ENCODE measurements around the gene CRTC2. TPM values are rescaled to one million over a fixed set of nuclear protein-coding genes. Genes with fewer than 3 reads are reported as not detected.

CRTC2 gene
- total and polyA plus RNA-seq, 9 of the 15 experiments (the other 6 are each of a cell fraction or from before 2014, with no cell fraction given), result 2.7 to 26.4 (median 10.2) TPM

- TF ChIP-seq JUN (IDR thresholded peaks at IDR 0.05; ENCODE audit: borderline replicate concordance, low read depth, low read length) (no peak), JUN (CRISPR knock-in tag; IDR thresholded peaks at IDR 0.05; ENCODE audit: borderline replicate concordance) (peak; percentile 62; the same call in 1 of the 2 replicates), ETV1 (tag; conservative IDR thresholded peaks at IDR 0.05; ENCODE audit: low read depth) (peak; percentile 67), TFAM (CRISPR knock-in tag; conservative IDR thresholded peaks at IDR 0.05) (no peak), MEF2D (tag; conservative IDR thresholded peaks at IDR 0.05; ENCODE audit: low read depth) (0 out of 2 replicates have a peak, but pooled peaks have one; percentile 47), FOXK1 (CRISPR knock-in tag; IDR thresholded peaks at IDR 0.05; ENCODE audit: borderline replicate concordance) (peak; percentile 68; the same call in 1 of the 2 replicates), ZBTB7A (IDR thresholded peaks at IDR 0.05; ENCODE audit: borderline replicate concordance, control insufficient read depth, low read depth, low read length) (peak; percentile 77), SUPT5H (IDR thresholded peaks at IDR 0.05) (peak; percentile 57; the same call in 1 of the 2 replicates), ZNF740 (CRISPR knock-in tag; IDR thresholded peaks at IDR 0.05) (peak; percentile 93), ZNF740 (tag; IDR thresholded peaks at IDR 0.05) (peak in 1 of 2 experiments; percentile 87; a peak in 2 of 4 replicates), TARDBP (IDR thresholded peaks at IDR 0.05) (no peak), ZSCAN29 (IDR thresholded peaks at IDR 0.05) (no peak), TAF1 (IDR thresholded peaks at IDR 0.05; ENCODE audit: control insufficient read depth, extremely low read depth, insufficient read depth, low read length, severe bottlenecking) (peak; percentile 20), CREB3L1 (IDR thresholded peaks at IDR 0.05; ENCODE audit: borderline replicate concordance, low read depth) (0 out of 2 replicates have a peak, but pooled peaks have one; percentile 20), MEF2A (IDR thresholded peaks at IDR 0.05; ENCODE audit: control insufficient read depth, low read depth, low read length) (peak; percentile 68; the same call in 1 of the 2 replicates), NFXL1 (CRISPR knock-in tag; IDR thresholded peaks at IDR 0.05) (no peak), HCFC1 (IDR thresholded peaks at IDR 0.05; ENCODE audit: low read depth, low read length) (no peak; the same call in 1 of the 2 replicates), ZBTB2 (IDR thresholded peaks at IDR 0.05) (0 out of 2 replicates have a peak, but pooled peaks have one; percentile 28), TSC22D4 (tag; IDR thresholded peaks at IDR 0.05) (no peak), TRIM25 (IDR thresholded peaks at IDR 0.05; ENCODE audit: borderline replicate concordance) (peak; percentile 93), ETV6 (IDR thresholded peaks at IDR 0.05; ENCODE audit: borderline replicate concordance in 1 of 2, low read depth in 2 of 2, low read length in 1 of 2) (peak; percentile 93 to 97; a peak in 3 of 4 replicates), ETV6 (CRISPR knock-in tag; IDR thresholded peaks at IDR 0.05; ENCODE audit: borderline replicate concordance) (no peak)
These were observed 13.1 kb downstream of the CRTC2 start (continued) for GRCh38 chr1:153945131-153945794.

Measured in K562 (cell line).